Mesodermal cell (in vitro differentiated cells): ENCODE measurements around the gene GULP1.

Experiments
- H3K27ac ChIP-seq: 2 replicates; pipeline ENCODE4 v1.7.0; 2013; ENCODE audit warnings: mild to moderate bottlenecking, low read depth, low read length, moderate library complexity; ENCODE audit not compliant: severe bottlenecking
- H3K36me3 ChIP-seq: 2 replicates; pipeline ENCODE4 v1.7.1; 2013; ENCODE audit warnings: mild to moderate bottlenecking, low read length, moderate library complexity; ENCODE audit not compliant: control insufficient read depth, insufficient read depth
- H3K4me1 ChIP-seq: one replicate; pipeline ENCODE4 v1.7.1; 2013; ENCODE audit warnings: mild to moderate bottlenecking, low read length; ENCODE audit not compliant: insufficient read depth, control insufficient read depth, poor library complexity, severe bottlenecking
- H3K4me3 ChIP-seq: 2 replicates; pipeline ENCODE4 v1.7.0; 2013; ENCODE audit warnings: low read length, control low read depth, mild to moderate bottlenecking; ENCODE audit not compliant: insufficient read depth, poor library complexity, severe bottlenecking; ENCODE audit errors: extremely low read depth
- H3K9me3 ChIP-seq: 2 replicates; pipeline ENCODE4 v1.7.1; 2013; ENCODE audit warnings: mild to moderate bottlenecking, low read length, moderate library complexity; ENCODE audit not compliant: control insufficient read depth
- whole genome bisulfite sequencing, 2 experiments: methylation state at CpG; one replicate each; pipeline ENCODE4 v1.1.5; 2013; ENCODE audit warnings: missing lambda C conversion rate in 2 of 2; ENCODE audit not compliant: insufficient coverage in 2 of 2; 5-methylcytosine and 5-hydroxymethylcytosine counted together

The GULP1 gene

GRCh38 chr2:188503975-188504374 is 212.3 kb downstream of the GULP1 start:
- H3K4me1 ChIP-seq: peaks cover 3% of the 10 kb centered on the region
- no peaks in the 10 kb centered on the region for H3K9me3 ChIP-seq
- H3K4me3 ChIP-seq: no peak overlapping the region
- H3K27ac ChIP-seq: no peak overlapping the region
- H3K36me3 ChIP-seq: peaks cover 22% of the 10 kb centered on the region
- no CpG with 5 or more reads among the region's 1 CpG for WGBS, 2 experiments

GRCh38 chr2:188506843-188507242 is 215.2 kb downstream of the GULP1 start:
- H3K36me3 ChIP-seq: peaks cover 13% of the 10 kb centered on the region
- no peaks in the 10 kb centered on the region for H3K9me3 ChIP-seq
- H3K4me3 ChIP-seq: no peak overlapping the region
- H3K4me1 ChIP-seq: peaks cover 3% of the 10 kb centered on the region
- 67% methylated on average over 1 of the region's 1 CpG; no CpG with 5 or more reads in 1 of the 2 experiments for WGBS, 2 experiments
- peak overlapping the region; percentile 37 for H3K27ac ChIP-seq

- WGBS, 2 experiments: no CpG with 5 or more reads among the region's 2 CpGs
- Histone ChIP-seq H3K9me3 (no peaks in the 10 kb centered on the region), H3K4me3 (no peak overlapping the region), H3K36me3 (no peaks in the 10 kb centered on the region), H3K4me1 (peaks cover 15% of the 10 kb centered on the region), H3K27ac (no peak overlapping the region)
These were observed 219.7 kb downstream of the GULP1 start for GRCh38 chr2:188511346-188511745.

GRCh38 chr2:188512456-188512855 is 220.8 kb downstream of the GULP1 start:
- no peaks in the 10 kb centered on the region for H3K36me3 ChIP-seq
- WGBS, 2 experiments: no CpG with 5 or more reads among the region's 2 CpGs
- no peak overlapping the region for H3K4me3 ChIP-seq
- peaks cover 19% of the 10 kb centered on the region for H3K4me1 ChIP-seq
- H3K9me3 ChIP-seq: no peaks in the 10 kb centered on the region
- H3K27ac ChIP-seq: no peak overlapping the region

GRCh38 chr2:188515918-188516317 is 224.2 kb downstream of the GULP1 start:
- WGBS, 2 experiments: 80 to 100% methylated on average over 1 of the region's 1 CpG
- Histone ChIP-seq H3K27ac (peak overlapping the region; percentile 70), H3K4me1 (peaks cover 29% of the 10 kb centered on the region), H3K9me3 (no peaks in the 10 kb centered on the region), H3K36me3 (peaks cover 7% of the 10 kb centered on the region), H3K4me3 (no peak overlapping the region)

GRCh38 chr2:188517549-188518215 is 226.0 kb downstream of the GULP1 start:
- WGBS, 2 experiments: 20 to 67% methylated on average over 2 to 4 of the region's 7 CpGs
- no peak overlapping the region for H3K4me3 ChIP-seq

GRCh38 chr2:188518381-188518780 is 226.7 kb downstream of the GULP1 start:
- no peak overlapping the region for H3K4me3 ChIP-seq
- H3K27ac ChIP-seq: peak overlapping the region; percentile 97
- H3K36me3 ChIP-seq: peaks cover 7% of the 10 kb centered on the region
- no peaks in the 10 kb centered on the region for H3K9me3 ChIP-seq
- H3K4me1 ChIP-seq: peaks cover 29% of the 10 kb centered on the region
- no CpG with 5 or more reads among the region's 1 CpG for WGBS, 2 experiments

More at GRCh38 chr2:188517549-188518215, 226.0 kb downstream of the GULP1 start:
- H3K4me1 ChIP-seq: peaks cover 29% of the 10 kb centered on the region
- peak overlapping the region; percentile 97 for H3K27ac ChIP-seq
- H3K36me3 ChIP-seq: peaks cover 7% of the 10 kb centered on the region
- H3K9me3 ChIP-seq: no peaks in the 10 kb centered on the region

GRCh38 chr2:188519136-188519535 is 227.5 kb downstream of the GULP1 start:
- Histone ChIP-seq H3K4me3 (no peak overlapping the region), H3K27ac (no peak overlapping the region), H3K4me1 (peaks cover 29% of the 10 kb centered on the region), H3K36me3 (peaks cover 7% of the 10 kb centered on the region), H3K9me3 (no peaks in the 10 kb centered on the region)

GRCh38 chr2:188522517-188522916 is 230.8 kb downstream of the GULP1 start:
- Histone ChIP-seq H3K27ac (no peak overlapping the region), H3K4me3 (no peak overlapping the region), H3K9me3 (no peaks in the 10 kb centered on the region), H3K36me3 (peaks cover 7% of the 10 kb centered on the region), H3K4me1 (peaks cover 21% of the 10 kb centered on the region)

- Histone ChIP-seq H3K4me1 (peaks cover 17% of the 10 kb centered on the region), H3K27ac (no peak overlapping the region), H3K36me3 (peaks cover 10% of the 10 kb centered on the region), H3K4me3 (no peak overlapping the region), H3K9me3 (no peaks in the 10 kb centered on the region)
- no CpG with 5 or more reads among the region's 1 CpG for WGBS, 2 experiments
These were observed 232.2 kb downstream of the GULP1 start for GRCh38 chr2:188523919-188524318.

GRCh38 chr2:188524519-188525113 is 232.9 kb downstream of the GULP1 start:
- H3K27ac ChIP-seq: no peak overlapping the region
- peaks cover 17% of the 10 kb centered on the region for H3K4me1 ChIP-seq
- H3K4me3 ChIP-seq: no peak overlapping the region
- peaks cover 5% of the 10 kb centered on the region for H3K9me3 ChIP-seq
- WGBS, 2 experiments: no CpG with 5 or more reads among the region's 2 CpGs
- H3K36me3 ChIP-seq: peaks cover 14% of the 10 kb centered on the region
